Rectal smooth muscle tissue (tissue), 1 donor: Measurements from ENCODE around the gene EMILIN2.

Experiments
- H3K27ac ChIP-seq: one replicate; pipeline ENCODE4 v1.7.0; 2013; ENCODE audit warnings: low read depth, low read length, inconsistent platforms
- H3K27me3 ChIP-seq: one replicate; pipeline ENCODE4 v1.7.0; 2013; ENCODE audit warnings: low read length; ENCODE audit not compliant: control insufficient read depth, insufficient read depth
- H3K36me3 ChIP-seq: one replicate; pipeline ENCODE4 v1.7.0; 2013; ENCODE audit warnings: low read length; ENCODE audit not compliant: control insufficient read depth, insufficient read depth
- H3K4me1 ChIP-seq: one replicate; pipeline ENCODE4 v1.7.0; 2013; ENCODE audit warnings: low read length; ENCODE audit not compliant: control insufficient read depth, insufficient read depth
- H3K4me3 ChIP-seq: one replicate; pipeline ENCODE4 v1.7.0; 2013; ENCODE audit warnings: low read length
- H3K9ac ChIP-seq: one replicate; pipeline ENCODE4 v1.7.0; 2013; ENCODE audit warnings: low read length

EMILIN2 gene

DNA sequence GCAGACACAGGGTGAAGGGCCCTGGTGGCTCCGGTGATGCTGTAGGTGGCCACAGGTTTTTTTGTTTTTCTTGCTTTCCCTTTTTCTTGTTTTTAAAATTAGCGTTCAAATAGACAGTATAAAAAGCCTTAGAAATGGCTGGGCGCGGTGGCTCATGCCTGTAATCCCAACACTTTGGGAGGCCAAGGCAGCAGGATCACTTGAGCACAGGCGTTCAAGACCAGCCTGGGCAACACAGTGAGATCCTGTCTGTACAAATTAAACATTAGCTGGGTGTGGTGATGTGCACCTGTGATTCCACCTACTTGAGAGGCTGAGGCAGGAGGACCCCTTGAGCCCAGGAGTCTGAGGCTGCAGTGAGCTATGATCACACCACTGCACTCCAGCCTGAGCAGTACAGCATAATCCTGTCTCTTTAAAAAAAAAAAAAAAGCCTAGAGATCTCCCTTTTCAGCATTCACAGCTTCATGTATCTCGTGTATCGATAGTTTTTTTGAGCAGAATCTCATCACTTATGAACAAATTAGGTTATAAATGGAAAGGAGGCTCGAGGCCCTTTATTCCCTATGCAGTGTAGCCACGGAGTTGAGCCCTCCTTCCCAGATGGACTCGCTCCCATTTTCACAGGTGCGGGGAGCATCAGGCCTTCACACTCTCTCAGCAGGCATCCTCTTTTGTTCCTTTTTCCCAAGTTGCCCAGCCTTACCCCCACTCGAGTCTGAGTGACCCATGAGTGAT, 50.8 kb downstream of the EMILIN2 start:
- Histone ChIP-seq H3K9ac (no peak overlapping the region), H3K27ac (no peak overlapping the region), H3K36me3 (no peaks in the 10 kb centered on the region), H3K4me3 (no peak overlapping the region), H3K4me1 (no peaks in the 10 kb centered on the region), H3K27me3 (no peaks in the 10 kb centered on the region)

DNA sequence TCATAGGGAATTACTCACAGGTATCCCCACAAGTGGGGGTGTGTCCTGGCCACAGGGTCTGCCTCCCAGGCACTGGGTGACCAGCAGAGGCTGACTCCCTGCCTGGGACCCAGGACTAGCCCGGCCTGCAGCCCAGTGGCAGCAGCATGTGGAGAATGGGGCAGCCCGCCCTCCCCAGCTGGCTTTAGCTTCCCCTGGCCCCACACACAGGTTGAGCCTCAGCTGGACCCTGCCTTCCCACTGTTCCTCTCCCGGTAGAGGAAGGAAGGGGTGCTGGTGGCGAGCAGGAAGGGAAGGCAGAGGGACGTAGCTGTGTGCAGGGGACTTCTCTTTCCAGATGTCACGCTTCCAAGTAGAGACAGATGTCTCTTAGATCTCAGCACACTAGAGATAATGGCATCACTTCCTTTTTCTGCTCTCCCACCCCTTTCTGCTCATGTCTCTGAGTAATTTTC, 51.4 kb downstream of the EMILIN2 start:
- H3K36me3 ChIP-seq, result no peaks in the 10 kb centered on the region
- H3K27me3 ChIP-seq, result no peaks in the 10 kb centered on the region
- H3K4me3 ChIP-seq, result no peak overlapping the region
- H3K27ac ChIP-seq, result no peak overlapping the region
- H3K4me1 ChIP-seq, result no peaks in the 10 kb centered on the region
- H3K9ac ChIP-seq, result no peak overlapping the region

DNA sequence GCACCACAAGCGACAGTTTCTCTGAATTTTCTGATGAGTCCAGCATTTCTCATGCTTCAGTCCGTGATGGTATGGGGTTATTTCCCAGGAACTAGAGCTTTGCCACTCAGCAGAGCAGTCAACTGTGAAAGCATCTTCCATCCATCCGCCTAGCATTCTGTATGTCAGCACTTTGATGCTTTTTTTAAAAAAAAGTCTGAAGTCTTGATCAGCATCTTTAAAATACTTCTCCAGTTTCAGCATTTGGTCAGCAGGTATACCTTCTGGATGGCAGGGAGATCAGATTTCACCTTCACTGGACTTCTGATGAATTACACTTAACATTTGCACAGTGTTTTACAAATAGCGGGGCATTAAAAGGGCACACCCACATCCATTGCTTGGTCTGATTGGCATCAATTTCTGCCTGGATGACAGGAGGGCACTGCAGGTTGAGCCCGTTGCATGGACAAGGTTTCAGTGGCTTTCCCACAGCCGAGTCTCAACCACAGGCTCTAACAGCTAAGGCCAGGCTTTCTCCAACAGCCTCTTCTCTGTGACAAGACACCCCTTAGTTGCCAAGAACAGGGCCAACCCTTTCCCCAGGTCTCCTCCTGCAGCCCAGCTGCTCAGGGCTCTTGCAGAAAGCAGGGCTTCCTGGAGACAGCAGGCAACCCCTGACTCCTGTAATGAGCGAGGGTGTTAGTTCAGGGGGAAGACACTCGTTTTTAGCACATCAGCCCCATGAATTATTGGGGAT, 54.0 kb downstream of the EMILIN2 start:
- Histone ChIP-seq H3K4me3 (no peak overlapping the region), H3K36me3 (no peaks in the 10 kb centered on the region), H3K9ac (no peak overlapping the region), H3K27ac (no peak overlapping the region), H3K27me3 (no peaks in the 10 kb centered on the region), H3K4me1 (no peaks in the 10 kb centered on the region)

DNA sequence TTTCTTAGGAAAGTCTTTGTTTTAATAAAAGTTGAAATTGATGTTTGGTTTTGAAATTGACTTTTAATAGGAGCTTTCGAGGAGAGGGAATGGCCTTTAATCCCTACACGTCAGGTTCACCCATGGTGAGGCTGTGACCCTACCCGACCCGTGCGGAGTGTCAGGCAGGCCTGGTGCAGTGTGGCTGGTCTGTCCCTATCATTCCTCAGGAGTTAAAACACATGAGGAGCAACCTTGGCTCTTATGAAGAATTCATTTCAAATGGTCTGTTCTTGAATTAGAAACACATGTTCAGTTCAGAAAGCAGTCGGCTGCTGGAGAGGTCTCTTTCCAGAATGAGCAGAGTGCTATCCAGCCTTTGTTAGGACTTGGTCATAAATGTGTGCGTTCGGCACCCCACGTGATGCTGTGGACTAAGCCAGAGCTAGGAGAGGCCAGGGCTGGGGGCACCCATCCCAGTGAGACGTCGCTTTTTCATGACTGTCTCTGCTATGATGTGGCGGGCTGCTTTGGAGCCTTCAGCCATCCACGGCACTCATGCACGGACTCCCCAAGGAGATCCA, 54.7 kb downstream of the EMILIN2 start:
- Histone ChIP-seq H3K4me1 (no peaks in the 10 kb centered on the region), H3K36me3 (no peaks in the 10 kb centered on the region), H3K9ac (no peak overlapping the region), H3K27ac (no peak overlapping the region), H3K27me3 (no peaks in the 10 kb centered on the region), H3K4me3 (no peak overlapping the region)

DNA sequence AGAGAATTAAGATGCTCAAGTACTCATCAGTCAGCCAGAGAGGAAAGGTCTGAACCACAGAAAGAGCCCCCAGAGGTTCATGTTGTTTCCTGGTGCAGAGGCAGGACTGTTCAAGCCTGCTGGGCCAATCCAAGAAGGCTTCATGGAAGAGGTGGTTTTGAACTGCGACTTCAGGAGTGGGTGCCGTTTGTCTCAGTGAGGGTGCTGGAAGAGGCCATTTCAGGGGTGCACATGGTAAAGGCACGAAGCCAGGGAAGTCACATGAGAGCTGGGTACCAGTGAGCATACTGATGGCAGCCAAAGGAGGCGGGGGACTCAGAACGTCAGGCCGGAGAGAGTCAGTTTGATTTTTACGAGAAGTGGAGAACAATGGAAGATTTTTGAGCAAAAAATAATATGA, 55.5 kb downstream of the EMILIN2 start:
- Histone ChIP-seq H3K9ac (no peak overlapping the region), H3K27ac (no peak overlapping the region), H3K4me3 (no peak overlapping the region), H3K27me3 (no peaks in the 10 kb centered on the region), H3K4me1 (no peaks in the 10 kb centered on the region), H3K36me3 (no peaks in the 10 kb centered on the region)

DNA sequence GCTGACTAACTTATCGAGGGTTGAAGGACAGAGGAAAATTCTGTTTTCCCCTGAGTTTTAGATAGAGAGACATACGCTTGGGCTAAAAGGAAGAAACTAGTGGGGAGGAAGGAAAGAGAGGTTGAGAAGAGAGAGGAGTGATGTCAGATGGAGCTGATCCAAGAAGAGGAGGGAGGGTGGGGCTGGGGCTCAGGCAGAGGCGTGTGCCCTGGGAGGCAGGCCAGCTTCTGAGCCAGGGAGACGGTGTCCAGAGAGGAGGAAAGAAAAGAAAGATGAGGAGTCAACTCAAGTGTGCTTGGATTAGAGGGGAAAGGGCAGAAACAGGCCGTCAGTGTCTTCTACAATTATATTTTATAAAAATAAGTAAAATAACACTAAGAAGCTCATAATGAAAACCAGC, 56.2 kb downstream of the EMILIN2 start:
- no peaks in the 10 kb centered on the region for H3K36me3 ChIP-seq
- H3K4me1 ChIP-seq, result no peaks in the 10 kb centered on the region
- H3K27me3 ChIP-seq, result no peaks in the 10 kb centered on the region
- H3K4me3 ChIP-seq, result no peak overlapping the region
- H3K9ac ChIP-seq, result no peak overlapping the region
- no peak overlapping the region for H3K27ac ChIP-seq

DNA sequence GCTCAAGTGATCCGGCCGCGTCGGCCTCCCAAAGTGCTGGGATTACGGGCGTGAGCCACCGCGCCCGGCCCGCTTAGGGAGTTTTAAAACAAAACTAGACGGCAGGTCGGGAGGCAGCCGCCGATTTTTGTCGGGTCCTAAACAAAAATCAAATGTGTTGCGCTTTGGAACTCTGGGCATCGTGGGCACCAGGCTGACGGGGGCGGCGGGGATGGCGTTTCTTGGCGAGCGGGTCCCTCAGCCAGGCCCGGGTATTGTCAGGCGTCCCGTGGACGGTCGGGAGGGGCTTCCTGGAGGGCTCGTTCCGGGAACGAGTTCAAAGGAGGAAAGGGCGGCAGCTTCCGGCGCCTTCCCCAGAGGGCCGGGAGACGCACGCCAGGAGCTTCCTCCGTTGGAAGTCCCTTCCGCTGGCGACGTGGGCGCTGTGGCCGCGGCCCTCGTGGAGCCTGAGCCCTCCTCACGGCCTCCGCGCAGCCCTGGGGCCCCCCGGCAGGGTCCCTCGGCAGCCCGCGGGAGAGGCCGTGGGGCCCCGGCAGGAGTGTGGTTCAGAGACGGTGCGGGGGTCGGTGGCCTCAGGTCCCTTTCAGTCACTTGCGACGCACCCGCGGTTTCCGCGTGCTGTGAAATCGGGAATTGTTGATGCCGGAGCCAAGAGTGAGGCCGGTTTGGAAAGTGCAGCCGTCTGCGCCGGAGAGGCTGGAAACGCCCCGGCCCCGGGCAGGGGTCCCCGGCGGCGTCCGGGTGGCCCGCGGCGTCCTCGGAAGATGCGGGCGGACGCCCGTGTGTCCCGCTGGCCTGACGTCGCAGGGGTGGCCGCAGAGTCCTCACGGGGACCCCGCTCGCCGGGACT, 59.3 kb downstream of the EMILIN2 start:
- peak overlapping the region; percentile 56 for H3K9ac ChIP-seq
- peak overlapping the region; percentile 73 for H3K4me3 ChIP-seq
- no peaks in the 10 kb centered on the region for H3K27me3 ChIP-seq
- no peak overlapping the region for H3K27ac ChIP-seq
- H3K36me3 ChIP-seq, result peaks cover 2% of the 10 kb centered on the region
- no peaks in the 10 kb centered on the region for H3K4me1 ChIP-seq

DNA sequence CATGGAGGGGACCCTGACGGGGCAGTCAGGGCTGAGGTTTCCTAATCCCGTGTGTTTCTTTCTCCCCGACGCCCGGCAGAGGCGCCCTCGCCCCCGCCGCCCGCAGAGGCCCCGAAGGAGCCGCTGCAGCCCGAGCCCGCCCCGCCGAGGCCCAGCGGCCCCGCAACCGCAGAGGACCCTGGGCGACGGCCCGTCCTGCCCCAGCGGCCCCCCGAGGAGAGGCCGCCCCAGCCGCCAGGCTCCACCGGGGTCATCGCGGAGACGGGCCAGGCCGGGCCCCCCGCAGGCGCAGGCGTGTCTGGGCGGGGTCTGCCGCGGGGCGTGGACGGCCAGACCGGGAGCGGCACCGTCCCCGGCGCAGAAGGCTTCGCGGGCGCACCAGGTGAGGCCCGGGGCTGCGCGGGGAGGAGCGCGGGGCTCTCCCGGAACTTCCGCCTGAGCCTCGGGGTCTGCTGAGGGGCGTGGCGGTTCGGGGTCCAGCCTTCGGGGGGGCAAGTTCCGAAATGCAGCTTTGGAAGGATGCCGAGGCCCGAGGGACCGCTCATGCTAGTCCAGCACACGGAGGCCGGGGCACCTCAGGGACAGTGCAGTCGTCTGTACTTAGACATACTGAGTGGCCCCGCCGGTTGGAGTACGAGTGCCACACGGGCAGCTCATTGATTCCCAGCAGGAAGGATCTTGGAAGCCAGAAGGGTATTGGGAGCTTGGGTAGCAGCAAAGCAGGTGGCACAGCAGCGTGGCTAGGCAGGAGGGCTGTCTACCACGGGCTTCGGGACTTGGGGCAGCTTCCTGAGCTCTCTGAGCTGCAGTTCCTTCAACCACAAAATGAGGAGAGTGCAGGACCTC, 60.1 kb downstream of the EMILIN2 start:
- Histone ChIP-seq H3K4me1 (no peaks in the 10 kb centered on the region), H3K9ac (no peak overlapping the region), H3K36me3 (peaks cover 2% of the 10 kb centered on the region), H3K27me3 (no peaks in the 10 kb centered on the region), H3K27ac (no peak overlapping the region), H3K4me3 (peak overlapping the region; percentile 73)

GRCh38 chr18:2907550-2908135, 60.8 kb downstream of the EMILIN2 start:
- Histone ChIP-seq H3K4me3 (peak overlapping the region; percentile 73), H3K9ac (no peak overlapping the region), H3K36me3 (peaks cover 2% of the 10 kb centered on the region), H3K4me1 (no peaks in the 10 kb centered on the region), H3K27me3 (no peaks in the 10 kb centered on the region), H3K27ac (no peak overlapping the region)

DNA sequence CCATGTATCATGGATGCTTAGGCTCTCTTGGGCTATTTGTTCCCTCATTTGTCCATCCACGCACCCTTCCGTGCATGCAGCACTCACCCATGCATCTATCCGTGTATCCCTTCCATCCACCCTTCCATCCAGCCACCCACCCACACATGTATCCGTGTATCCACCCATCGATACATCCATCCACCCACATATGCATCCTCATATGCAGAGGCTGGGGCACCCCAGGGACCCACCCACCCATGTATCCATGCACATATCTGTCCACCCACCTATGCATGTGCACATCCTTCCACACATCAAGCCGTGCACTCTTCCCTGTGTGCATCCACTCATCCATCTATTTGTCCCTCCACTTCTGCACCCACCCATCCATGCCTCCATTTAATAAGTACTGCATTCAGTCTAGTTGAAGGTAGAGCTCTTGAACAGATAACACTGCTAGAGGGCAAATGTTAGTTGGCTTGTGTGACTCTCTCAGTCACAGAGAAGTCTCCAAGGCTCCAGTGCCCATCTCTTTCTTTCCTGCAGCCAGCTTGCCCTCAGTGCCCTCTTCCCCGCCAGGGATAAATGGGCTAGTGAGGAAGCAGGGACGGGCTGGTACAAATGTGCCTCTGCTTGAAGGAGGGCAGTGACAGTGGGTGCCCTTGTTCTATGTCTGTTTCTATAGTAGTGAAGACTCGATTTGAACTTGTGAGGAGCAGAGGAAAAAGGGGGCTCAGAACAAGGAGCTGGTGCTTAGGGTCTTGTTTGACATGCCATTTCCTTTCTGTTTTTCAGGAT, 61.5 kb downstream of the EMILIN2 start:
- Histone ChIP-seq H3K27me3 (no peaks in the 10 kb centered on the region), H3K9ac (no peak overlapping the region), H3K27ac (no peak overlapping the region), H3K4me1 (no peaks in the 10 kb centered on the region), H3K4me3 (no peak overlapping the region), H3K36me3 (peaks cover 2% of the 10 kb centered on the region)

DNA sequence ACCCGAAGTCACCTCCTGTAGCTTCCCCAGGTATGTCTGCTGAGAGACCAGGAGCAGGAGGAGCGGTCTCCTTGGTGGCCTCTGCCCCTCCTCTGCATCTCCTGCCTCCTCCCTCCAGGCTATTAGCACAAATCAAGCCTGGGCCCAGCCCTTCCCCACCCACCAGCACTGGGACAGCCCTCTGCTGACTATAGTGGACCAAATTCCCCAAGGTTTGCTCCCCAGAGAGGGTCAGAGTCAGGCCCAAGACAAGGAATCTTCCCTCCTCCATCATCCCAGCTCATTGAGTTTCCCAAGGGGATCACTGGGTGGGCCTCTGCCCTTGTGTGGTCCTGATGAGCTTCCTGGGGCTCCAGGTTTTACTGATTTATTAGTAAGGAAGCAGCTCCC, 62.1 kb downstream of the EMILIN2 start:
- no peaks in the 10 kb centered on the region for H3K4me1 ChIP-seq
- no peaks in the 10 kb centered on the region for H3K27me3 ChIP-seq
- no peak overlapping the region for H3K9ac ChIP-seq
- H3K4me3 ChIP-seq, result no peak overlapping the region
- H3K36me3 ChIP-seq, result peaks cover 8% of the 10 kb centered on the region
- no peak overlapping the region for H3K27ac ChIP-seq
